ENCODE results near the gene KRT38. TPM values are rescaled to one million over a fixed set of nuclear protein-coding genes. Genes with fewer than 3 reads are reported as not detected.

The KRT38 gene
- total RNA-seq, 1 experiment from 2014 or later, result not detected

GRCh38 chr17:41390411-41390938 is 50.3 kb downstream of the KRT38 start:
- DNase-seq (ENCODE audit: low read depth, low spot score), result no peak
- in situ Hi-C loops (cut with HindIII; ENCODE audit: low pct_unique_long_range_greater_than_20kb, low sequenced_read_pairs), result no loop called here

DNA sequence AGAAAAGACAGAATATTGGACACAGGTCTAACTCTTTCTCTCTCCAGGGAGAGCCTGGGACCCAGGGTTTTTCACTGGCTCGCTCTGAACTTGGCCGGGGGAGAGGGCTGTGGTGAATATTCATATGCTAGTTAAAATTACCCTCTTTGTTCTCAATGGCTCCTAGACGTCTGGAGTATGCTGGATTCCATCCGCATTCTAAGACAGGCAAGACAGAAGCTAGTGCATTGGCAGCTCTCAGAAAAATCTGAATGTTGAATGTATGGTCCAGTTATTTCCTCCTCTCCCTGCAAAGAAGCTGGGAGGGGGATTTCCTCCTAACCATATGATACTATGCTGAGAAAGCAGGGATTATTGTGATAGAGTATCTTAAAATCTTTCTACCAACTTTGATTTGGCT is 53.1 kb downstream of the KRT38 start:
- DNase-seq (ENCODE audit: low read depth, low spot score), result no peak
- in situ Hi-C loops (cut with HindIII; ENCODE audit: low pct_unique_long_range_greater_than_20kb, low sequenced_read_pairs), result no loop called here

- in situ Hi-C loops (cut with HindIII; ENCODE audit: low pct_unique_long_range_greater_than_20kb, low sequenced_read_pairs), result no loop called here
- DNase-seq (ENCODE audit: low read depth, low spot score), result no peak
Measured at GRCh38 chr17:41386227-41386626, 54.6 kb downstream of the KRT38 start.

Small RNAs within 50 kb of the gene (small RNA-seq; reads per million reads assigned to genes)
- gene RNU2-32P, result 0.02 to 2.1 reads per million in 2 experiments

Other genes with a start within 250 kb of the KRT38 start
- gene KRTAP9-2, start 214.3 kb downstream of the KRT38 start, total RNA-seq (2014; rRNA removed; shearing (Covaris generic)), result not detected in 2 replicates
- gene KRTAP9-3, start 208.5 kb downstream of the KRT38 start, total RNA-seq (2014; rRNA removed; shearing (Covaris generic)), result not detected in 2 replicates
- gene KRTAP9-8, start 203.0 kb downstream of the KRT38 start, total RNA-seq (2014; rRNA removed; shearing (Covaris generic)), result not detected in 2 replicates
- gene KRTAP9-4, start 191.3 kb downstream of the KRT38 start, total RNA-seq (2014; rRNA removed; shearing (Covaris generic)), result not detected in 2 replicates
- gene KRTAP9-9, start 185.6 kb downstream of the KRT38 start, total RNA-seq (2014; rRNA removed; shearing (Covaris generic)), result not detected in 2 replicates
- not detected in 2 replicates for gene KRTAP9-6, start 175.6 kb downstream of the KRT38 start, total RNA-seq (2014; rRNA removed; shearing (Covaris generic))
- gene KRTAP9-7, start 165.3 kb downstream of the KRT38 start, total RNA-seq (2014; rRNA removed; shearing (Covaris generic)), result not detected in 2 replicates
- gene KRTAP29-1, start 138.1 kb downstream of the KRT38 start, total RNA-seq (2014; rRNA removed; shearing (Covaris generic)), result not detected in 2 replicates
- gene KRTAP16-1, start 131.7 kb downstream of the KRT38 start, total RNA-seq (2014; rRNA removed; shearing (Covaris generic)), result not detected in 2 replicates
- gene KRTAP17-1, start 125.3 kb downstream of the KRT38 start, total RNA-seq (2014; rRNA removed; shearing (Covaris generic)), result not detected in 2 replicates
- not detected in 2 replicates for gene KRT33A, start 90.2 kb downstream of the KRT38 start, total RNA-seq (2014; rRNA removed; shearing (Covaris generic))
- not detected in 2 replicates for gene KRT33B, start 71.2 kb downstream of the KRT38 start, total RNA-seq (2014; rRNA removed; shearing (Covaris generic))
- gene KRT34, start 58.7 kb downstream of the KRT38 start, total RNA-seq (2014; rRNA removed; shearing (Covaris generic)), result not detected in 2 replicates
- not detected in 2 replicates for gene KRT31, start 43.4 kb downstream of the KRT38 start, total RNA-seq (2014; rRNA removed; shearing (Covaris generic))
- not detected in 2 replicates for gene KRT37, start 16.4 kb downstream of the KRT38 start, total RNA-seq (2014; rRNA removed; shearing (Covaris generic))
- not detected in 2 replicates for gene KRT32, start 26.4 kb upstream of the KRT38 start, total RNA-seq (2014; rRNA removed; shearing (Covaris generic))
- gene KRT35, start 40.2 kb upstream of the KRT38 start, total RNA-seq (2014; rRNA removed; shearing (Covaris generic)), result not detected in 2 replicates
- gene KRT36, start 48.9 kb upstream of the KRT38 start, total RNA-seq (2014; rRNA removed; shearing (Covaris generic)), result not detected in 2 replicates
- not detected in 2 replicates for gene KRT13, start 64.6 kb upstream of the KRT38 start, total RNA-seq (2014; rRNA removed; shearing (Covaris generic))
- 0.13 and 0.61 TPM in 2 replicates for gene KRT15, start 77.9 kb upstream of the KRT38 start, total RNA-seq (2014; rRNA removed; shearing (Covaris generic))
- not detected in 2 replicates for gene KRT19, start 87.3 kb upstream of the KRT38 start, total RNA-seq (2014; rRNA removed; shearing (Covaris generic))
- not detected in 2 replicates for gene KRT9, start 131.1 kb upstream of the KRT38 start, total RNA-seq (2014; rRNA removed; shearing (Covaris generic))
- not detected in 2 replicates for gene KRT14, start 145.9 kb upstream of the KRT38 start, total RNA-seq (2014; rRNA removed; shearing (Covaris generic))
- not detected in 2 replicates for gene KRT16, start 171.8 kb upstream of the KRT38 start, total RNA-seq (2014; rRNA removed; shearing (Covaris generic))
- not detected in 2 replicates for gene KRT17, start 183.6 kb upstream of the KRT38 start, total RNA-seq (2014; rRNA removed; shearing (Covaris generic))
- gene EIF1, start 247.9 kb upstream of the KRT38 start, total RNA-seq (2014; rRNA removed; shearing (Covaris generic)), result 129 and 155 TPM in 2 replicates

Data from SK-MEL-5 (cell line).